ENCODE data around the gene KIF3B.
"Not testable (repeated sequence)": the region's sequence is repeated elsewhere in the genome, so short reads cannot be mapped to it uniquely, and the experiment has no call there.

Gene KIF3B

DNA sequence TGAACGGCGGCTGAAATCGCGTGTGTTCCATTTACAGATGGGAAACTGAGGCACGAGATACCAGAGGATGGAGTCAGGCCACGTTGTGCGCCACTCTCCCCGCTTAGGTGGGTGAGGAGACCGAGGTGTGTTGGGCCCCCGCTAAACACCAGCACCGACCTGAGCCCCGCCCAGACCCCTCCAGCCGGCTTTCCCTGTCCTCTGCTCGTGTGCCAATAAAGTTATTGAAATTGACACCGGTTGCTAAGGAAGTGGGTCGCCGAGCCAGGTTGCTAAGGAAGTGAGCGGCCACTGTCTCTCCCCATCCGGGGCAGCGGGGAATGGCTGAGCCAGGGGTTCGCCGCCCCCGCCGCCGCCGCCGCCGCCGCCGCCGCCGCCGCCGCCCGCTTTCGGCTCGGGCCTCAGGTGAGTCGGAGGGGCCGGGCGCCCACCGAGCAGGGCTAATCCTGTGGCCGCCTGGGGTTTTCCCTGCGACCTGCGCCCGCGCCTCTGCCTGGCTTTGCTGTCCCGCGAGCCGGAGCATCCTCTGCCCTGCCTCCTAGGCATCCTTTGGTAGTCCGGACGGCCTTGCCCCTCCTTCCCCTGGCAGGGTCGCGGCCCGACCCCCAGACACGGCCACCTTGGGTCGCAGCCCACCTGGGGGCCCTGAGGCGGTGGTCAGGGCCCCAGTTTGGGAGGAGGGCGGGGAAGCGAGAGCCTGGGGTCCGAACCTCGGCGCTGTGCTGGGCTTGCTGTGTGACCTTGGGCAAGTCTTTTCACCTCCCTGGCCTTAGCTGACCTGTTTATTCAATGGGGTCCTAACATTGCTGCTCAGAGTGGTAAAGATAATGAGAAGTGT, at the start of gene KIF3B:
TSS of gene KIF3B (plus strand) at position 291 of the 838 bp plus-strand sequence. CDS start 32,127 bp downstream, outside the sequence.
- peak; percentile 90 for DNase-seq (ENCODE audit: low read depth)

DNA sequence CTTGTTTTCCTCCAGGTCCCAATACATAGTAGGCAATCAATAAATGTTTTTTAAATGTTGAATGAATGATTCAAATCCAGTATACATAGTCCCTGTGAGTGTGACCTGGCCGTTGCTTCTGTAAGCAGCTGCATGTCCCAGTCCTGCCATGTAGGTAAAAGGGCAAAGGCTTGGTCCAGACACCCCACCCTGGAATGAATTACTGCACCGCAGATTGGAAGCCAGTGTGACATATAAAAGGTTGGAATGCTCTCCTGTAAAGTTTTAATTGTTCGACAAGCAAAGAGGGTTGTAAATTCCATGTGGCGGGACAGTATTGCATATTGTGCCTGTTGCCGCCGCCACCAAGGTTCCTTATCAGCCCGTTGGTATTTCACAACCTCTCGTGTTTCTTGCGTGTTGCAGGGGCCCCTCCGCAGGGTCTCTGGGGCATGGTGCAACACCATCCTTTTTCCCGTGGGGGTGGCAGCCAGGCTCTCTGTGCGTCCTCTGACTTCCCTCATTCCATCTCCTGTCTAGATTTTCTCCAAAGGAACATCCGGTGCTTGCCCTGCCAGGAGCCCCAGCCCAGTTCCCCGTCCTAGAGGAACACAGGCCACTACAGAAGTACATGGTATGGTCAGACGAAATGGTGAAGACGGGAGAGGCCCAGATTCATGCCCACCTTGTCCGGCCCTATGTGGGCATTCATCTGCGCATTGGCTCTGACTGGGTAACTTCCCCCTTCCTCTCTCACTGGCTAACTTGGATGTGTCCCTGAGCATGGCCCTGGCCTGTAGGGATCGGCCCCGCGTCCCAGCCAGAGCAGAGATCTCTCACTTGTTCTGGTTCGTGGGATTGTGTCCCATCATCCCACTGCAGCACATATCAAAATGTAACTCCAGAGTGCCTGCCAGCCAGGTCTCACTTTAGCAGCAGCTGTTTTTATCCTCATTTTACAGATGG, 49.4 kb upstream of the KIF3B start:
- peak; percentile 55 for DNase-seq (ENCODE audit: low read depth)

DNA sequence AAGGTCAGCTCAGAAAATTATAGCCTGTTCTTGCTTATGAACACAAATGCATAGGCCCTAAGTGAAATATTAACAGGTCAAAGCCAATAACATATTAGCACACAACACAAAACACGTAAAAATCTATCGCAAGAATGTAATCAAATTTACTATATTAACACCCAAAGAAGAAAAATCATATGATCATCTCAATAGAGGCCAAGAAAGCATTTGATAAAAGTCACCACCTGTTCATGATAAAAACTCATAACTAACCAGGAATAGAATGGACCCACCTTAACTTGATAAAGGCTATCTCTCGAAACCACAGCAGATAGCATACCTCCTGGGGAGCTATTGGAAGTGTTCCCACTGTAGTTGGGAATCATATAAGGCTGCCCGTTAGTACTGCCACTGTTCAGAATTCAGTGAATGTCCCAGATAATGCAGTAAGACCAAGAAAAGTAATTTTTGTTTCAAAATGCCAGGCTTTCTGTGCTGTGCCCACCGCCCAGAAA, 48.2 kb upstream of the KIF3B start:
- DNase-seq (ENCODE audit: low read depth) = no peak

DNA sequence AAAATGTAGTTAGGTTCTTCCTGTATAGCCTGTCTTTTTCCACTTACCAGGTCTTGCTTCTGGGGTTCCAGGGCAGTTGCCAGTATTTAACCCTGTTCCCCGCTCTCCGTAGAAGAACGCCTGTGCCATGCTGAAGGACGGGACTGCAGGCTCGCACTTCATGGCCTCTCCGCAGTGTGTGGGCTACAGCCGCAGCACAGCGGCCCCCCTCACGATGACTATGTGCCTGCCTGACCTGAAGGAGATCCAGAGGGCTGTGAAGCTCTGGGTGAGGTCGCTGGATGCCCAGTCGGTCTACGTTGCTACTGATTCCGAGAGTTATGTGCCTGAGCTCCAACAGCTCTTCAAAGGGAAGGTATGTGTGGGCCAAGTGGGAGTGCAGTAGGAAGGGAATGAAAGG, 46.7 kb upstream of the KIF3B start:
- no peak for DNase-seq (ENCODE audit: low read depth)

DNA sequence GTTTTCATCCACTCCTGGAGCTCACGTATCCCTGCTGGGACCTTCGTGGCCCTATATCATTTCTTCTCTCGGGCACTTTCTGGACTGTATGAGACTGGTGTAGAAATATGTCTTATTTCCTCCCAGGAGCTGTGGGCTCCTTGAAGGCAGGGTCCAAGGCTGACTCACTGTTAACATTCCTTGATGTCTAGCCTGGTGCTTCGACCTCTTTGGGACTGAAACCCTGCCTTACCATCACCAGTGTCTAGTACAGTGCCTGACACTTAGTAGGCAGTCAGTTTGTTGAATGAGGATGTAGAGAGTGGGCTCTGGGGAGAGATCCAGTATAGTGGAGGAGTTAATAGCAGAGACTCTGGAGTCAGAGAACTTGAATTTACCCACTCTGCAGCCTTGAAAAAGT, 46.2 kb upstream of the KIF3B start:
- peak; percentile 21 for DNase-seq (ENCODE audit: low read depth)

DNA sequence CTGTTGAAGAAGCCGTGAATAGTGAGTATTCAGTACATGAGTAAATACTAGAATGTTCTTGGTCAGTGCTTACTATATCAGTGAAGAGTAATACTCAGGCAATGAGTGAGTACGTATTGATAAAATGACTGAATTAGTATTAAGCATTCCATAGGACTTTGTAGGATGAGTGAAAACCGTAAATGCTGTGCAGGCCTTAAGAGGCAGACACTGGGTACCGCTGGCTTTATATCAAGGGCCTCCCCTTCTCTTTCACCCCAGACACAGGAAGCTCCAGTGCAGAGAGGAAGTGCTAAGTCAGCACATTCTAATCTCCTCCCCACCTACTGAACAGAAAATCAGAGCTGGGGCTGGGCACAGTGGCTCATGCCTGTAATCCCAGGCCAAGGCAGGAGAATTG, 45.6 kb upstream of the KIF3B start:
- peak; percentile 54 for DNase-seq (ENCODE audit: low read depth)

DNA sequence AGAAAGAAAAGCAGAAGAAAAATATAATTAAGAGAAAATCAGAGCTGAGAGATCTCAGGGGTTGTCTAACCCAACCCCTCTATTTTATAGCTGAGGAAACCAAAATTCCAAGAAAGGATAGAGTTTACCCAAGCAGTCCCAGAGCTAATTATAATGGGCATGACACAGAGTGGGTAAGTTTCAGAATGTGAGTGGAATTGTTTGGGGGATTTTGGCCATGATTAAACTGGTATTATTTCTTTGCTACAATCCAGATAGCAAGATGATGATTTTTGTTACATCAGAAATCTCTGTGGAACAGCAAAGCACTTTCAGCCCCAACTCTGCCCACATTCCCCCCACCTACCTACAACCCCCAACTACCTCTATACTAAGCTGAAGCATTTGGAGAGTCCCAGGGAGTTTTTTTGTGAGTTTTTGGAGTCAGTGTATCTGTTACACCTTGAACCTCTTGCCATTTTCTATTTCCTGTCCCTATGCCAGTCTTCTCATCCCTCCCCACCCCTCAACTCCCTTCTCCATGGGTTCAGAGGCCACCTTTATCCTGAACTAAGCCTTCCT, 45.0 kb upstream of the KIF3B start:
- no peak for DNase-seq (ENCODE audit: low read depth)

DNA sequence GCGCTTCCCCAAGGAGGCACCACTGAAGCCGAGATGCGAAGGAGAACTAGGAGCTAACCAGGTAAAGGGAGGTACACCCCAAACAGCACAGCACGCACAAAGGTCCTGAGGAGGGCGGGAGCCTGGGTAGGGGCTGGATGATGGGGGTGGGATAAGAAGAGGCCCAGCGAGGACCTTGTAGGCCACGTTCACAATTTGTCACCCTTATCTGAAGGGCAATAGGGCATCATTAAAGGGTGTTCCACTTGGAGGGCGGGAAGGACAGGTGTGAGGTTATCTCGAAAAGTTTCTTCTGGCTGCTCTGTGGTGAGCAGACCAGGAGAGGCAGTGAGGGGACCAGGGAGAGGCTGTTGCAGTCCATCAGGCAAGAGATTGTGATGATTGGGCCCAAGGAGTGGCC, 44.2 kb upstream of the KIF3B start:
- DNase-seq (ENCODE audit: low read depth) = no peak

DNA sequence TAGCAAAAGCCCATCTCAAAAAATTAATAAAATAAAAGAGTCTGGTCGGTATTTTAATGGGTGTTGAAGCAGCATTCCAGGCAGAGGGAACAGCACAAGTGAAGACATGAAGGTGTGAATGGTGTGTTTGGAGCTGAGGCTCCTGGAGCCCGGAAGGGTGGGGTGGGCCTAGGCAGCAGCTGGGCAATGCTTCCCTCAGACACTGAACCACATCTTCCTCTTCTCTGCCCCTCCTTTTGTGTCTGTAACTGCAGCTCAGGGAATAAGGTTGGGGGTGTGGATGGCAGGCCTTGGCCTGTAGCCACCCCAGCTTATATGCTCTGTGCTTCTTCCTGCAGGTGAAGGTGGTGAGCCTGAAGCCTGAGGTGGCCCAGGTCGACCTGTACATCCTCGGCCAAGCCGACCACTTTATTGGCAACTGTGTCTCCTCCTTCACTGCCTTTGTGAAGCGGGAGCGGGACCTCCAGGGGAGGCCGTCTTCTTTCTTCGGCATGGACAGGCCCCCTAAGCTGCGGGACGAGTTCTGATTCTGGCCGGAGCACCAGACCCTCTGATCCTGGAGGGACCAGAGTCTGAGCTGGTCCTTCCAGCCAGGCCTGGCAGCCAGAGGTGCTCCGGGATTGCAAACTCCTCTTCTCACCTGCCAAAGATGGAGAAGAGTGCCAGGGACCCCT, 43.2 kb upstream of the KIF3B start:
- no peak for DNase-seq (ENCODE audit: low read depth)

DNA sequence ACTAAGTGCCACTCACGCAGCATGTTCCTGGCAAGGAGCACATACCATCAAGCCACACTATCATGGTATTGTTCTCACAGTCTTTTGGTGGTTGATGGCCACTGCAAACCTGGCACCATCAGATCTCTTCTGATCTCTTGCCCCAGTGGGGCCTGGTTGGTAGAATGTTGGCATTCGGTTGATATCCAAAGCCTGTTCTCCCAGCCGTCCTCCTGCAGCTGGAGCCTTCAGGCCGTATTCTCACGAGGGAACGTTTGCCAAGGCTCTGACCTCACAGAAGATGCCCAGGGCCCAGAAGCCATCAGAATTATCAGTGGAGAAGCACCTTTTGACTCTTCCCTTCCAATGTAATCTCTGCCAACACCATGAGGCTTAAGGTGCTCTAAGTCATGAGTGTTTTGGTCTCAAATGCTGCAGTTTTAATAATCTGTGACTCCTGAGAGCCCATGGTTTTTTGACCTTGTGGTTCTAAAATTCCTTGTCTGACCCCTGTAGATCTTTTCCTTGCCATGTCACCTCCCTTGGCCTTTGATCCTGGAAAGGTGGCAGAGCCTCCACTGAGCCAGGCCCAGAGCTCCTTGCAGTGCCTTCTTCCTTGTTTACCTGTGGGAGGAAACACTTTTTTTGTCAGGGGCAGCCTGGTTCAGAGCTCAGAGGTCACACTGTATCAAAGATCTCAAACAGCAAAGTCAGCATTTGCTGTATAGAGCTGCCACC, 42.0 kb upstream of the KIF3B start:
- DNase-seq (ENCODE audit: low read depth) = no peak

DNA sequence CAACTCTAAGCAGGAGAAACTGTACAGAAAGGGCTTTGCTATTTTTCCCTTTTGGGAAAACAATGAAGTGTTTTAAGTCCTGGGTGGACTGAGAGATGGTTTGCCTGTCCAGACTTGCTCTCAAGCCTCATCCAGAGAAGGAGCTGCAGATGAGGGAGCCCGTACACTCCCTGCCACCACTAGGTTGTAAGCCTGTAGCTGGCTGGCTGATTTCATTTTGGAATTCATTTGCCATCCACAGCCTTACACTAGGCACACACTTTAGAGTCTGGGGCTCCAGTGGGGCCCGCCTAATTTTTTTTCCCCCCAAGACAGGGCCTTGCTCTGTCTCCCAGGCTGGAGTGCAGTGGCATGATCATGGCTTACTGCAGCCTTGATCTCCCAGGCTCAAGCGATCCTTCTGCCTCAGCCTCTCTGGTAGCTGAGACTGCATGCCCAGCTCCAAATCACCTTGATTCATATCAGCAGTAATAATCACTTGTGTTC, 41.4 kb upstream of the KIF3B start:
- DNase-seq (ENCODE audit: low read depth) = no peak

DNA sequence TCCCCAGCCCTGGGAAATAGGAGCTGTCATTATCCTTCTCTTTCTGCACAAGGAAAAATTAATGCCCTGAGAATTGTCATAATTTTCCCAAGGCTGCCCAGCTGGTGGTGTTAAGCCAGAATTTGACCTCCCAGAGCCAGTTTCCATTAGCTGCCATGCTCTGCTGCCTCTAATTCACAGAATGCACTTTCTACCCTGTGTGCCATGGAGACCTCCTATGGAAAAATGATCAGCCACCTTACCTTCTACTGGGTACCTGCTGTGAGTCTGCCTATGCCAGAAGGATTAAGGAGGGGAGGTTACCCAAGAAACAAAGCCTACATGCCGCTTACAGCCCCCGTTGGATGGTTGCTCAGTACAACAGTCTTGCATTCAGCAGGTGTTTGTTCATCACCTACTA, 40.6 kb upstream of the KIF3B start:
- no peak for DNase-seq (ENCODE audit: low read depth)

DNA sequence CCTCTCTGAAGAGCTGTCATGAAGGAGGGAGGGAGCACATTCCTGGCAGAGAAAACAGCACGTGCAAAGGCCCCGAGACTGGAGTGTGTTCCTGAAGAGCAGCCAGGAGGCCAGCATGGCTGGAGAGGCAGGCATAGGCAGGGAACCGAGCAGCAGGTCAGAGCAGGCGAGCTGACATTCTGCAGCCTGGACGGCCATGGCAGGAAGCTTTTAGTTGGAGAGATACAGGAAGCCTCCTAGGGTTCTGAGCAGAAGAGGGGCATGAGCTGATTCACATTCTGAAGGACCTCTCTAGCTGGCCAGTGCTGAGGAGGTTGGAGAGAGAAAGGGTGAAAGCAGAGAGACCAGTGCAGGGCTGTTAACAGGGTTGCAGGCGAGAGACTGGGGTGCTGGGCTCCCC, 40.0 kb upstream of the KIF3B start:
- no peak for DNase-seq (ENCODE audit: low read depth)

DNA sequence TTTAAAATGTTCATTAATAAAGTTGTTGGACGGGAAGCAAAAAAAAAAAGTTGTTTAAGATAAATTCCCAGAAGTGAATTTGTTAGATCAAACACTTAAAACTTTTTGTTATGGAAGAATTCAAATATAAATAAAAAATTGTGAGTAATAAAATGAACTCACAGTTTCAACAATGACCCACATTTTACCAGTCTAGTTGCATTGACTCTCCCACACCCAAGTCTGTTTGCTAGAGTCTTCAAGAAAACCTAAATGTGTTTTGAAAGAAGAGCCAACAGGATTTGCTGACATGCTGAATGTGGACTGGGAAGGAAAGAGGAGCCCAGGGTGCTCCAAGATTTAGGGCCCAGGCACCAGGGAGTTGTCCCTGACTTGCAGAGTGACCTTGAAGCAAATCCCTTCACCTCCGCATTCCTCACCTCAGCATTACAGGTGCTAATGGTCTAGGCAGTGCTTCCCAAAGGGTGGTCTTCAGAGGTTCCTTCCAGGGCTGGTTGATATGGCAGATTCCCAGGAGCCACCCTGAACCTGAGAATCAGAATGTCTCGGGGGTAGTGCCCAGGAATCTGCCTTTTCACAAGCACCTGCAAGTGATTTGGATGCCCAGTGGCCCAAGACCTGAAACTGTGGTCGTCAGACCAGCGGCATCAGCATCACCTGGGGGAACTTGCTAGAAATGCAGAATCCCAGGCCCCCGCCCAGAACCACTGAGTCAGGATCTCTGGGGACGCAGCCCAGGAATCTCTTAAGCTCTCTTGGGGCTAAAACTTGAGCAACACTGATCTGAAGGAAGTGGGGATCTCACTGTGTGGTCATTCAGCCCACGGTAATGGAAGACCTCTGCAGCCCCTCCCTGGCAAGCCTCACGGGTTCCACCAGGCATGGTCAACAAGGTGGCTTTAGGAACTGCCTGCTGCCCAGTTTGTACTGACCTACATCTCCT, 38.7 kb upstream of the KIF3B start:
- no peak for DNase-seq (ENCODE audit: low read depth)

DNA sequence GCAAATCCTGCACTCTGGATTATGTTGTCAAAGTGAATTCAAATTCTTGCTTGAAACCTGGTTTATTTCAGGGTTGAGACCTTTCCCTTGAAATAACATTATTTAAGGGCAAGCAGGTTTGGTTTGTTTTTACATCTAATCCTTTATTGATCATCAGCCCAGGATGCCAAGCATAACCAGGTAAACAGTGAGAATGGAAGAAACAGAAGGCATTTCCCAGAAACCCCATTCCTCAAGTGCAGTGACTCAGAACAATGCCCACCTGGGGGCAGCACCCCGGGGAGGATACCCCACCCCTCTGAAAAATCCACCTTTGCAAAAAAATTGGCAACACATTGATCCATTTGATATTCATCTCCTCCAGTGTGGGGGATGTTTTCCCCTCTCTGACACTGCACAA, 37.2 kb upstream of the KIF3B start:
- DNase-seq (ENCODE audit: low read depth) = no peak

DNA sequence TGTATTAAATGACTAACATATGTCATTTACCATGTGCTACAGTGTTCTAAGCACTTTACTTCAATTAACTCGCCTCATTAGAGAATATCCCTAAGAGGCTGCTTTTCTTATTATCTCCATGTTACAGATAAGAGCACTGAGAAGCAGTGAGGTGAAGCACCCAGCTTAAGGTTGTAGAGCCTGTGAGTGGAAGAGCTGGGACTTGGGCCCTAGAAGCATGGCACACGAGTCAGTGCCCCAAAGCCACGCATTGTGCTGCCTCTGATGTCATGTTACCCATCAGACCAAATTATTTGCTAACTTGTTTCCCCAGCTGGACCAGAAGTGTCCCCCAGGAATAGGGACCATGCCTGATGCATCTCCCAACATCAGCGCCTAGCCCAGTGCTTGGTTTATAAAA, 35.6 kb upstream of the KIF3B start:
- DNase-seq (ENCODE audit: low read depth) = no peak

DNA sequence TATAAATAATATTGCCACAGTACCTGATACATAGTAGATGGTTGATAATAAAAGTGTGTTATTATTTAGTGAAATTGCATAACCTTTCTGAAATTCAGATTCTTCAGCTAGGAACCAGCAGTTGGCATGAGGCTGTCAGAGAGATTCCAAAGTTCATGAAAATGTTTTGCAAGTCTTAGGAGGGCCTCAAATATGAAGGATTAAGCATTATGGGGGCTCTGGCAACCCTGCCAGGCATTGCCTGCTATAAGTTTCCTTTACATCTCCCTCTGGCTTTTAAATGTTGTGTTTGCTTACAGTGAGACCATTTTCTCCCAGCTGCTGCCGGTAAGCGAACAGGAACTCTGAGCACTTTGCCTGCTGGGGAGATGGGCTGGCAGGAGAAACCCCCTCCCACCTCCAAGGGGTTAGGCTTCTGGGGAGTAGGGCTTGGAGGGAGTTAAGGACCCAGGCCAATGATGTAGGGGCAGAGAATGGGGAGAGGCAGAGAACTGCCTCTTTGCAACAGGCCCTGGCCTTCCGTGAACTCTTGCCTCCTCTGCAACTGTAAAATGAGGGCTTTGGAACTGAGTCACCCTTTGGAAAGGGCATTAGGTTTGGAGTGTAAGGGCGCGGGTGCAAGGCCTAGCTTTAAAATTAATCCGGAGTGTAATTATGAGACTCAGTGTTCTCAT, 33.2 kb upstream of the KIF3B start:
- DNase-seq (ENCODE audit: low read depth) = no peak

DNA sequence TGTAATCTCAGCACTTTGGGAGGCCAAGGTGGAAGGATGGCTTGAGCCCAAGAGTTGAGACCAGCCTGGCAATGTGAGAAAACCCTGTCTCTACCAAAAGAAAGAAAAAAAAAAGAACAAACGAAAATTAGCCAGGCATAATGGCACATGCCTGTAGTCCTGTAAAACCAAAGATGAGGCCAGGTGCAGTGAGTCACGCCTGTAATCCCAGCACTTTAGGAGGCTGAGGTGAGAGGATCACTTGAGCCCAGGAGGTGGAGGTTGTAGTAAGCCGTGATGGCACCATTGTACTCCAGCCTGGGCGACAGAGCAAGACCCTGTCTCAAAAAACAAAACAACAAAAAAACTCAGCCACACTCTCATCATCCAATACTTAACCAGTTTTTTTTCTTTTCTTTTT, 32.5 kb upstream of the KIF3B start:
- DNase-seq (ENCODE audit: low read depth) = no peak

DNA sequence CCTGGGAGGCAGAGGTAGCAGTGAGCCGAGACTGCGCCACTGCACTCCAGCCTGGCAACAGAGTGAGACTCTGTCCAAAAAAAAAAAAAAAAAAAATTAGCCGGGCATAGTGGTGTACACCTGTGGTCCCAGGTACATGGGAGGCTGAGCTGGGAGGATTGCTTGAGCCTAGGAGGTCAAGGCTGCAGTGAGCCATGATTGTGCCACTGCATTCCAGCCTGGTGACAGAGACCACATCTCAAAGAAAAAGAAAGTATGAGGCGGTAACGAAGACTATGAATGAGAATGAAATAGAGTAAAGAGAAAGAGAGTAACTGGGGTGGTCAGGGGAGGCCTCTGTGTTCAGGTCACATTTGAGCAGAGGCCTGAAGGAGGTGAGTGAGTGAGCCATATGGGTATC, 31.2 kb upstream of the KIF3B start:
- DNase-seq (ENCODE audit: low read depth) = not testable (repeated sequence)
